Activated T-cell treated with anti-CD3 and anti-CD28 coated beads for 4 hours (primary cell): ENCODE results near the gene GJB3.
"Not testable (repeated sequence)": the region's sequence is repeated elsewhere in the genome, so short reads cannot be mapped to it uniquely, and the experiment has no call there.

Source experiments
- DNase-seq: peaks from one replicate; pipeline ENCODE4 v3.0.0-alpha.2; 2020

GJB3 gene

DNA sequence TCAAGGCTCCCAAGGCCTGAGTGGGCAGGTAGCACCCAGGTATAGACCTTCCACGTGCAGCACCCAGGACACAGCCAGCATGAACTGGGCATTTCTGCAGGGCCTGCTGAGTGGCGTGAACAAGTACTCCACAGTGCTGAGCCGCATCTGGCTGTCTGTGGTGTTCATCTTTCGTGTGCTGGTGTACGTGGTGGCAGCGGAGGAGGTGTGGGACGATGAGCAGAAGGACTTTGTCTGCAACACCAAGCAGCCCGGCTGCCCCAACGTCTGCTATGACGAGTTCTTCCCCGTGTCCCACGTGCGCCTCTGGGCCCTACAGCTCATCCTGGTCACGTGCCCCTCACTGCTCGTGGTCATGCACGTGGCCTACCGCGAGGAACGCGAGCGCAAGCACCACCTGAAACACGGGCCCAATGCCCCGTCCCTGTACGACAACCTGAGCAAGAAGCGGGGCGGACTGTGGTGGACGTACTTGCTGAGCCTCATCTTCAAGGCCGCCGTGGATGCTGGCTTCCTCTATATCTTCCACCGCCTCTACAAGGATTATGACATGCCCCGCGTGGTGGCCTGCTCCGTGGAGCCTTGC is 19.7 kb upstream of the GJB3 start:
- no peak for DNase-seq

DNA sequence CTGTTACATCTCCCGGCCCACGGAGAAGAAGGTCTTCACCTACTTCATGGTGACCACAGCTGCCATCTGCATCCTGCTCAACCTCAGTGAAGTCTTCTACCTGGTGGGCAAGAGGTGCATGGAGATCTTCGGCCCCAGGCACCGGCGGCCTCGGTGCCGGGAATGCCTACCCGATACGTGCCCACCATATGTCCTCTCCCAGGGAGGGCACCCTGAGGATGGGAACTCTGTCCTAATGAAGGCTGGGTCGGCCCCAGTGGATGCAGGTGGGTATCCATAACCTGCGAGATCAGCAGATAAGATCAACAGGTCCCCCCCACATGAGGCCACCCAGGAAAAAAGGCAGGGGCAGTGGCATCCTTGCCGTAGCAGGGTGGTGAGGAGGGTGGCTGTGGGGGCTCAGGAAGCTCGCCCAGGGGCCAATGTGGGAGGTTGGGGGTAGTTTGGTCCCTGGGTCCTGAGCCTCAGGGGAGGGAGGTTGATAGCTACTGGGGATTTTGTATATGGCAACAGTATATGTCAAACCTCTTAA is 19.2 kb upstream of the GJB3 start:
- no peak for DNase-seq

DNA sequence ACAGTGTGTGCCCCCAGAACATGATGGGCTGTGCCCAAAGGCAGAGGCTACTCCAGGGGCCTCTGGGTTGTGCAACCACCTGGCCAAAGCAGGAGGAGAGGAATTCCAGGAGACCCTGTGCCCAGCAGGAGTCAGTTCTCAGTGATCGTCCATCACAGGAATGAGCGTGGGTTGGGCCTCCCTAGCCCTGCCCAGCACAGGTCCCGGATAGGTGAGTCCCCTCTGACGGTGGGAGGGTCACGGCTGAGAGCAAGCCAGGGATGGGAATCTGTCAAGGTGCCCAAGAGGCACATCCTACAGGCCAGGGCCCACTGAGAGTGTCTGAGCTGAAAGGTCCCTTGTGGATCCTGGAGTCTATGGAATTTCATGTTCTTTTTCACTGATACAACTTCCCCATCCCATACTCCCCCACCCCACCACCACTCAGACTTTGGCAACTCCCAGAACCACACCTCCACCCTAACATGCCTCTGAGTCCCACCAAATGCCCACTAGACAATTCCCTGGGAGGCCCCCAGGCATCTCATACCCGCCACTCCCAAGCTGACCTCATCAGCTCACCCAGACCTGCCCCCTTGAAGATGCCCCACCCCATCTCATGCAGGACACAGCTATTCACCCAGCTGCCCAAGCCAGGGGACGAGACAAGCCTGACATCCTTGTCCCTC is 18.4 kb upstream of the GJB3 start:
- no peak for DNase-seq

DNA sequence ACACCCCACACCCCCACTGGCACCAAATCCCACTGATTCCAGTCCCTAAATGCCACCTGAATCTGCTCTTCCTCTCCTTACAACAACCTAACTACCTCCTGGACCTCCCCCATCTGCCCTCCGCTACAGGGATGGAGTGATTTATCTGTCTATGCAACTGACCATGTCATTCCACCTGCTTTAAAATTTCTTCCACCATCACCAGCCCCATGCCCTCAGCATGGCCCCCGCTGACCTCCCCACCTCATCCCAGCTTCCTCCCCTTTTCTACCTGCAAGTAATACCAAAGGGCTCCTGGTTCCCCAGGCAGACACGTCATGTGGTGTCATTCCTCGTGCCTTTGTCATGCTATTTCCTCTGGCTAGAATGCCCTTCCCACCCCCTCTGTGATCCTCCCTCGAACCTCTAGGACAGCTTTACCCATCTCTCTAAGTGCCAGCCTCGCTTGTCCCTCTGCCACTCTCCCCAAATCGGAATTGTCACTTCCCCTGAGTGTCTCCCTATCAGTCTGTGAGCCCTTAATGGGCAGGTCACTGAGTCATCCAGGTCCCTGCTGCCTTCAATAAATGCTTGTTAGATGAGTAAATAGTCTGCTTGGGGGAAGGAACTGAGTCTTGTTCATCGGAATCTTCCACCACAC is 17.8 kb upstream of the GJB3 start:
- DNase-seq = no peak

DNA sequence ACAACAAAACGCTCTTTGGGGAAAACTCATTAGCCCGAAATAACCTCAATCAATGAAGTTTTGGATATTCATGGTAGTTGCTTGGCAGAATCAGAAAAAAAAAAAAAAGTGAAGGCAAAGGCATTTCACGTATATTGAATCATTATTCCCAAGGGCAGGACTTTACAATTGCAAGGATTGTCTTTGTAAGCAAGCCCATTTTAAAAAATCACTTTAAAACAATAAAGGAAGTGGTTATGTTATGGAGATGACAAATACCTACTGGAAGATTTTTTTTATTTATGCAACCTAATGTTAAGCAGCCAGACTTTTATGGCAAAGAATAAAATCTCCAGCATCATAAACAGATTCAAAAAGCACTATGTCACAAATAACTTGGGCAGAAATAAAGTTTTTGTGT is 12.2 kb upstream of the GJB3 start:
- no peak for DNase-seq

DNA sequence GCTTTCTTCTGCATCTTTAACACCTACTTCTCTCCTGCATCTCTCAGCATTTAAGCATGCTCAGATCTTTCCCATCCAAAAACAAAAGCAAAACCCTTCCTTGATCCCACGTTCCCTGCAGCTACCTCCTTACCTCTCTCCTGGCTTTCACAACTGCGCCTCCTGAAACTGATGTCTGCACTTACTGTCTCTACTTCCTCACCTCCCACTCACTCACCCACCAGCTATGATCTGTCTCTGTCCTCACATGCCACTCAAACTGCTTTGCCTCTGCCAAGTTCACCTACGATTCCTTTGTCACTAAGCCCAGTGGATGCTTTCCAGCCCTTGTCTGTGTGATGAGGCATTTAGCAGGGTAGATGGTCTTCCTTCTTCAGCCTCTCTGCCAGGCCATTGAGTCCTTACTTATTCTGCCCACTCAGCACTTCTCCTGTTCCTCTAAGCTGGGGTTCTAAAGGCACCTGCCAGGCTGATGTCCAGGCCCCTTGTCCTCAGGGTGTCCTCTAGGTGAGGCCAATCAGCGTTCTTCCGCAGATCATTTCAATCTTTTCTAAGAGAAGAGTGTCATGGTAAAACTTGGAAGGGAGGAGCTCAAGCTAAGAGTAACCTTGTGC is 10.0 kb upstream of the GJB3 start:
- no peak for DNase-seq

DNA sequence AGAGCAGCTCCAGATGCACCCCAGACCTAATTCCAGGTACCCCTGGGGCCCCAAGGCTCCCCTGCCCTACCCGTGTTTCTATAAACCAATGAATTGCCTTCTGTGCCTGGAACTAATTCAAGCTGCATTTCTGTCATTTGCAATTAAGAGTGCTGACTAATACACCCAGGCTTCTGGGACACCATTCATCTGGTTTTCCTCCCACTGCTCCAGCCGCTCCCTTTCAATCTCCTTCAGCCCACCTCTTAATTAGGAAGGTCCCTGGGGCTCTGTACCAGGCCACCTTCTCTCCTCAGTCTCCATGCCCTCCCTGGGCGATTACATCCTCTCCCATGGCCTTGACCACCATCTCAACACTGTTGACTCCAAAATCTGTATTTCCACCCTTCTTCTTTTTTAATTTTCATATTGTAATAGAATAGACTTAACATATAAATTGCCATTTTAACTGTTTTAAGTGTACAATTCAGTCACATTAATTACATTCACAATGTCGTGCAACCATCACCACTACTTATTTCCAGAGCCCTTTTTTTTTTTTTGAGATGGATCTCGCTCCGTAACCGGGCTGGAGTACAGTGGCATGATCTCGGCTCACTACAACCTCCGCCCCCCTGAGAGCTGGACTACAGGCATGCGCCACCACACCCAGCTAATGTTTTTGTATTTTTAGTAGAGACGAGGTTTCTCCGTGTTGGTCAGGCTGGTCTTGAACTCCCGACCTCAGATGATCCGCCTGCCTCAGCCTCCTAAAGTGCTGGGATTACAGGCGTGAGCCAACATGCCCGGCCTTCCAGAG is 9.2 kb upstream of the GJB3 start:
- no peak for DNase-seq

DNA sequence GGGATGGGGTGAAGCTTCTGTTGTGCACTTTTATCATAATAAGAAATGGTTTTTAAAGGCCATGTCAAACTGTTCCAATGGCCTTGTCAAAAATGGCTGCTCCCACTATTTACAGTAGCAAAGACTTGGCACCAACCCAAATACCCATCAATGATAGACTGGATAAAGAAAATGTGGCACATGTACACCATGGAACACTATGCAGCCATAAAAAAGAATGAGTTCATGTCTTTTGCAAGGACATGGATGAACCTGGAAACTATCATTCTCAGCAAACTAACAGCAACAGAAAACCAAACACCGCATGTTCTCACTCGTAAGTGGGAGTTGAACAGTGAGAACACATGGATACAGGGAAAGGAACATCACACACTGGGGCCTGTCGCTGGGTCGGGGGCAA is 7.9 kb upstream of the GJB3 start:
- DNase-seq = not testable (repeated sequence)

DNA sequence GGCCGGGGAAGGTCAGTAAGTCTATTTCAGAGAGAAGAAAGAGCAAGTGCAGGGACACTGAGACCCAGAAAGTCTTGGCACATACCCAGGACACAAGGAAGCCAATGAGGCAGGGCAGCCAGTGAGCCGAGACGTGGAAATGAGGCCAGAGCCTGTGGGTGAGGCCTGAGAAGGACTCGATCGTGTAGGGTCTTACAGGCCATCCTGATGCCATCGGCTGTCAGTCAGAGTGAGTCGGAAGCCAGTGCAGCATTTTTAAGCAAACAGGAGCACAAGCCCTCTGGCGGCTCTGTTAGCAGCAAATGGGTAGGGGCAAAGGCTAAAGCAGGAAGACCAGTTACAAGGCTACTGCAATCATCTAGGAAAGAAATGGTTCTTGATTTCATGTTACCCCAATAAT is 6.1 kb upstream of the GJB3 start:
- no peak for DNase-seq

DNA sequence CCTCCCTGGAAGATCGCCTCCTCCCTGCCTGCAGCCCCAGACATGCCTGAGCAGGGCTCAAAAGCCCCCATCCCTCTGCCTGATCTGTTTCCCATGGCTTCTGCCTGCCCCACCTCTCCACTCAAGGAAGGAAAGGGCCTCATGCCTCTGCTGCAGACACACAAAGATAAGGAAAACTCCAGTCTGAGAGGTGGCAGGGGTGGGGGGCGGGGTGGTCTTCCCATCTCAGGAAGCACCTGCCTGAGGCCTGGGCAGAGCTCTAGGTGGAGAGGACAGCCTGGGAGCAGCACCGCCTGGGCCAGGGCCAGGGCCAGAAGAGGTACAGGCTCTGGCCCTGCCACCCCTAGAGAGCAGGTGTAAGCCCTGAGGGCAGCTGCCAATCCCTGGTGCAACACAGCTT is 4.1 kb upstream of the GJB3 start:
- no peak for DNase-seq

DNA sequence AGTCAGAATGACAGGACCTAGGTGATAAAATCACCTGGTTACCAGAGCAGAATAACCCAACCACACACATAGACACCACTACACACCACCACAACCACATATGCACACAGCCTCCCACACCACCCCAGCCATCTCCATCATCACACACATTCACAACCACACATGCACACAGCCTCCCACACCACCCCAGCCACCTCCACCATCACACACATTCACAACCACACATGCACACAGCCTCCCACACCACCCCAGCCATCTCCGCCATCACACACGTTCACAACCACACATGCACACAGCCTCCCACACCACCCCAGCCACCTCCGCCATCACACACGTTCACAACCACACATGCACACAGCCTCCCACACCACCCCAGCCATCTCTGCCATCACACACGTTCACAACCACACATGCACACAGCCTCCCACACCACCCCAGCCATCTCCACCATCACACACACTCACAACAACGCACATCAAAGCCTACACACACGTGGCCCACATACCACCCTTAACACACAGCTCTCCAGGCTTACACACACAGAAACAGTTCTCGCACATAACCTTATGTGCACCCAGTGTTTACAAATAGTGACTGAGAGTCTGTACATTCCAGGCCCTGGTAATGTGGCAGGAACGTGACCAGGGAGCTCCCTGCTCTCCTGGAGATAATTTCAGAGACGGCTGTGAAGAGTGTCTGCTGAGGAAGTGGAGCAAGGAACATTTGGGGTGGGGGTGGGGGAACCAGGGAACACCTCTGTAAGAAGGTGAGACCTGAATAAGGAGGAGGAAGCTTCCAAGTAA is 3.3 kb upstream of the GJB3 start:
- DNase-seq = no peak

DNA sequence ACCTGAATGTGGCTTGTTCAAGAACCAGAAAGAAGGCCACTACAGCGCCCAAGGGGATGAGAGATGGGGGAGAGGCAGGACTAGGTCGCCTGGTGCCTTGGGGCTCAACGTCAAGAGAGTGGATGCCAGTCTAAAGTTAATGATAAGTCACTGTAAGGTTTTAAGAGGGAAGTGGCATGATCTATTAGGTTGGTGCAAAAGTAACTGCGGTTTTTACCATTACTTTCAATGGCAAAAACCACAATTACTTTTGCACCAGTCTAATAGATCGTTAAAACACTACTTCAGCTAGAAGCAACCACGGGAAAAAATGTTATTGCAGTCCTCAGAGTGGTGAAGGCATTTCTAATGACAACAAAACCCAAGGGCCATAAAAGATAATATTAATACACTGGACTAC is 2.6 kb upstream of the GJB3 start:
- no peak for DNase-seq

DNA sequence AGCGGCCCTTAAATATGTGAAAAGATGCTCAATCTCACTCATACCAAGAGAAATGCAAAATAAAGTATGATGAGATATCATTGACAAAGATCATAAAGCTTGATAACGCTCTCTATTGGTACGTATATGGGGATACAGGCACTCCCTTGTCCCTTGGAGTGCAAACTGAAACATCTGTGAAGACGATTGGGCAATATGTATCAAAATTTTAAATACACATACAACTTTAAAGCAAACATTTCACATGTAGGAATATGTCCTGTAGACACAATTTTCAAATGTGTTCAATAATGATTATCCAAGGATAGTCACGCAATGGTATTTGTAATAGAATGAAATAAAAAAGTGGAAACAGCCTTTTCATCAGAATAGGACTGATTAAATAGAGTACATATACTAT is 2.0 kb upstream of the GJB3 start:
- no peak for DNase-seq

DNA sequence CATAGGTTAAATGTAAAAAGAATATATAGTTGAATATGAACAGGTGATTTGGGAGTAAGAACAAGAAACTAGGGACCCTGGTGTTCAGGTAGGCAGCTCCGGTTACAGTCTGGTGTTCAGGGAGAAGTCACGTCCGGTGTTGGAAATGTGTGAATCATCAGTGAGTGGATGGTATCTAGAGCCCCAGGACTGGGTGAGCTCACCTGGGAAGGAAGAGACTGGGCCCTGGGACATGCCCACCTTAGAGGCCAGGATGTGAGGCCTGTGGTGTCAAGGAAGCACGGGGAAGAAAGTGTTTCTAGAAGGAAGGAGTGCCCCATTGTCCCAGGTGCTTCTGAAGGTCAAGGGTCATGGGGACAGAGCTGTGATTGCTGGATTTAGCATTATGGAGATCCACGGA is 1.5 kb upstream of the GJB3 start:
- DNase-seq = no peak

DNA sequence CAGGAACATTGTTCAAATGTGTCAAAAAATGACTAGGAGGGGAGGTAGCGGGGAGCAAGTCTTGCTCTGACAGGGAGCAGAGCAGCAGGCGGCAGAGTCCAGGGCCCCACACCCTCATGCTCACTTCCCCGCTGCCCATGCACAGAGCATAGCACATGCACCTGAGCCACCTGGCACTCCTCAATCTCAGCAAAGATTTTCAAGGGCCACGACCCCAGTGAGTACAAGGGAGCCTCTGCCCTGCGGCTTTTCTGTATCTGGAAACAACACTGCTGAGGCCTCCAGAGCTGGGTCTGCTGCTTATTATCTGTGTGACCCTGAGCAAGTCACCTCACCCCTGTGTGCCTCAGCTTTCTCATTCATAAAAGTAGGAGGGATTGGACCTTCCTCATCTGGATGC is 1.1 kb upstream of the GJB3 start:
- DNase-seq = no peak

DNA sequence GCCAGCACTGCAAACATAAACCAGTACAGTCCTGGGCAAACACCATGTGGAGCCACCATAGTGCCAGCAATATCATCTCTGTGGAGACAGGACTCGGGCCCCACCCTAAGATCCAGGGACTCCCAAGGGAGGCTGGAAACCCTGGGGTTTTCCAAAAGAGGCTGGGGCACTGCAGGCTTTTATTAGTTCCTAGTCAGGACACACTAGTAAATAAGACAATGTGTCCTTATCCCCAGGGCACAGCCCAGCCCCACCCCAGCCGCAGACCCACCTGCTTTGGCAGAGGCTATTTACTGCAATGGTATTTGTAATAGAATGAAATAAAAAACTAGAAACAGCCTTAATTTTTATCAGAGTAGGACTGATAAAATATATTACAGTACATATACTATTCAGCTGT is 486 bp upstream of the GJB3 start:
- DNase-seq = no peak

DNA sequence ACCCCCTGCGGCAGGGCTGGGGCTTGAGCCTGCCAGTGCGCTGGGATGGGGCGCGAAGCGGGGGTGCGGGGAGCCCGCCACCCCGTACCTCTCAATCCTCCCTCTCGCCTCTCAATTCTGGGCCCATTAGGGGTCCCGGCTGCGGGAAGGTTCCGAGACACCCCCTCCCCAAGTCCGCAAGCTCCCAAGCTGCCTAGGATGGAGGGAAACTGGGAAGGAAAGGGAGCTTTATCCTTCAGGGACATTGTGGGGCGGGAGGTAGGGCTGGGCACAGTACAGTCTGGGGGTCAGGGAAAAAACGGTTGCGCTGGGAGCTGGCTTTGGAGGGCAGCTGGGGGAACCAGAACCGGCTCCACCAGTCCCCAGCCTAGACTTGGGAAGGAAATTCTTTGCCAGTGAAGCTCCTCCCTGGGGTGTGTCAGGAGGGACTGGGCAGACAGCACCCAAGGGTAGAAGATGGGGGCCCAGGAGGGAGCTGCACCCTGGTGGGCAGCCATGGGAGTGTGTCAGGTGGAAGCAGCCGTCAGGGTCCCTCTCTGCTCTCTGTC is 904 bp downstream of the GJB3 start:
- no peak for DNase-seq

DNA sequence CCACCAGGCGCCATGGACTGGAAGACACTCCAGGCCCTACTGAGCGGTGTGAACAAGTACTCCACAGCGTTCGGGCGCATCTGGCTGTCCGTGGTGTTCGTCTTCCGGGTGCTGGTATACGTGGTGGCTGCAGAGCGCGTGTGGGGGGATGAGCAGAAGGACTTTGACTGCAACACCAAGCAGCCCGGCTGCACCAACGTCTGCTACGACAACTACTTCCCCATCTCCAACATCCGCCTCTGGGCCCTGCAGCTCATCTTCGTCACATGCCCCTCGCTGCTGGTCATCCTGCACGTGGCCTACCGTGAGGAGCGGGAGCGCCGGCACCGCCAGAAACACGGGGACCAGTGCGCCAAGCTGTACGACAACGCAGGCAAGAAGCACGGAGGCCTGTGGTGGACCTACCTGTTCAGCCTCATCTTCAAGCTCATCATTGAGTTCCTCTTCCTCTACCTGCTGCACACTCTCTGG is 3.8 kb downstream of the GJB3 start:
- no peak for DNase-seq

DNA sequence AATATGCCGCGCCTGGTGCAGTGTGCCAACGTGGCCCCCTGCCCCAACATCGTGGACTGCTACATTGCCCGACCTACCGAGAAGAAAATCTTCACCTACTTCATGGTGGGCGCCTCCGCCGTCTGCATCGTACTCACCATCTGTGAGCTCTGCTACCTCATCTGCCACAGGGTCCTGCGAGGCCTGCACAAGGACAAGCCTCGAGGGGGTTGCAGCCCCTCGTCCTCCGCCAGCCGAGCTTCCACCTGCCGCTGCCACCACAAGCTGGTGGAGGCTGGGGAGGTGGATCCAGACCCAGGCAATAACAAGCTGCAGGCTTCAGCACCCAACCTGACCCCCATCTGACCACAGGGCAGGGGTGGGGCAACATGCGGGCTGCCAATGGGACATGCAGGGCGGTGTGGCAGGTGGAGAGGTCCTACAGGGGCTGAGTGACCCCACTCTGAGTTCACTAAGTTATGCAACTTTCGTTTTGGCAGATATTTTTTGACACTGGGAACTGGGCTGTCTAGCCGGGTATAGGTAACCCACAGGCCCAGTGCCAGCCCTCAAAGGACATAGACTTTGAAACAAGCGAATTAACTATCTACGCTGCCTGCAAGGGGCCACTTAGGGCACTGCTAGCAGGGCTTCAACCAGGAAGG is 4.3 kb downstream of the GJB3 start:
- no peak for DNase-seq

DNA sequence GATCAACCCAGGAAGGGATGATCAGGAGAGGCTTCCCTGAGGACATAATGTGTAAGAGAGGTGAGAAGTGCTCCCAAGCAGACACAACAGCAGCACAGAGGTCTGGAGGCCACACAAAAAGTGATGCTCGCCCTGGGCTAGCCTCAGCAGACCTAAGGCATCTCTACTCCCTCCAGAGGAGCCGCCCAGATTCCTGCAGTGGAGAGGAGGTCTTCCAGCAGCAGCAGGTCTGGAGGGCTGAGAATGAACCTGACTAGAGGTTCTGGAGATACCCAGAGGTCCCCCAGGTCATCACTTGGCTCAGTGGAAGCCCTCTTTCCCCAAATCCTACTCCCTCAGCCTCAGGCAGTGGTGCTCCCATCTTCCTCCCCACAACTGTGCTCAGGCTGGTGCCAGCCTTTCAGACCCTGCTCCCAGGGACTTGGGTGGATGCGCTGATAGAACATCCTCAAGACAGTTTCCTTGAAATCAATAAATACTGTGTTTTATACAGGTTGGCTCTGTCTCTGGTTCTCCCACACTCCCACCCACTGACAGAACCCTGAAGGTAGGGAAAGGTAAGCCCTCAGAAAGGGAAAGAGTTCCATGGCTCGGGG is 5.0 kb downstream of the GJB3 start:
- DNase-seq = no peak
